ENCODE measurements around the gene EHD1. TPM values are rescaled to one million over a fixed set of nuclear protein-coding genes. Genes with fewer than 3 reads are reported as not detected.

Gene EHD1
- total and polyA plus RNA-seq, 2 of the 8 experiments (the other 6 are each of a cell fraction or from before 2014, with no cell fraction given): 31.5 to 42.9 TPM

- no peak overlapping the region for H3K9ac ChIP-seq (replicated peaks in 1 of 4; ENCODE audit: extremely low read depth in 1 of 4, low read depth in 3 of 4, low read length in 3 of 4)
- no peak overlapping the region for H2BK120ac ChIP-seq (replicated peaks; ENCODE audit: low read depth, low read length)
- H3K27ac ChIP-seq (ENCODE audit: low read depth, low read length): no peak overlapping the region
- no peak overlapping the region for H2BK12ac ChIP-seq (ENCODE audit: low read depth, low read length)
- no peak overlapping the region for H3K56ac ChIP-seq (replicated peaks; ENCODE audit: insufficient read length, low read depth, low read length)
- no peak overlapping the region for H4K8ac ChIP-seq (ENCODE audit: extremely low read depth, insufficient read depth, low read length)
- ChIA-PET POLR2A (ENCODE audit: partially characterized antibody) (interaction anchor here (1.0 kb wide), 1 partner anchor 17 kb away, joined by 5 read pairs; no protein-coding TSS in a partner anchor), CTCF (ENCODE audit: partially characterized antibody) (interaction anchor here (1.0 to 1.5 kb wide), 2 partner anchors 14 to 15 kb away, joined by 3 read pairs; no protein-coding TSS in a partner anchor)
- no peak overlapping the region for H3K23ac ChIP-seq (ENCODE audit: insufficient read length)
- H2BK5ac ChIP-seq (ENCODE audit: low read depth, low read length): no peak overlapping the region
- peaks cover 7 to 8% of the 10 kb centered on the region in 2 experiments for H4K20me1 ChIP-seq (replicated peaks in 1 of 2; ENCODE audit: control insufficient read depth in 1 of 2, insufficient read depth in 2 of 2, low read length in 2 of 2)
- H3K79me2 ChIP-seq (ENCODE audit: control insufficient read depth in 1 of 2, insufficient read depth in 2 of 2, low read length in 2 of 2): no peaks in the 10 kb centered on the region
- 97% methylated on average over 18 of the region's 21 CpGs; no CpG with 5 or more reads in 1 of the 2 experiments for WGBS, 2 experiments (ENCODE audit: extremely low coverage in 1 of 2, insufficient coverage in 1 of 2, insufficient read length in 1 of 2, insufficient replicate concordance in 2 of 2, low coverage in 1 of 2, low lambda C conversion rate in 2 of 2, missing lambda C conversion rate in 1 of 2)
- no peaks in the 10 kb centered on the region for H3K23me2 ChIP-seq (ENCODE audit: low read depth, low read length)
- no peaks in the 10 kb centered on the region for H3K27me3 ChIP-seq (replicated peaks in 1 of 4; ENCODE audit: control insufficient read depth in 3 of 4, extremely low read depth in 1 of 4, insufficient read depth in 3 of 4, low read length in 3 of 4)
- H4K91ac ChIP-seq (replicated peaks; ENCODE audit: insufficient read length, low read length): no peak overlapping the region
- no peak overlapping the region for H4K5ac ChIP-seq (ENCODE audit: insufficient read length, low read depth, low read length)
- DNase-seq (ENCODE audit: low read depth in 1 of 2, low spot score in 2 of 2): no peak
- no peak overlapping the region for H2AK5ac ChIP-seq (ENCODE audit: low read depth, low read length)
- H3K14ac ChIP-seq (ENCODE audit: insufficient read length): no peak overlapping the region
- H2AFZ ChIP-seq (ENCODE audit: low read length): no peak overlapping the region
- H3K36me3 ChIP-seq (ENCODE audit: control insufficient read depth in 2 of 4, insufficient read depth in 4 of 4, low read length in 3 of 4): peaks cover 5 to 35% (median 13%) of the 10 kb centered on the region in 4 experiments; a peak in 5 of 8 replicates
- FAIRE-seq: no peak
- no peak overlapping the region for H3K18ac ChIP-seq (ENCODE audit: extremely low read depth, low read length)
- no peak overlapping the region for H3K4me3 ChIP-seq (ENCODE audit: extremely low read depth in 1 of 4, insufficient read depth in 2 of 4, low read depth in 3 of 4, low read length in 4 of 4)
- no peaks in the 10 kb centered on the region for H3K4me1 ChIP-seq (replicated peaks in 1 of 4; ENCODE audit: control insufficient read depth in 3 of 4, insufficient read depth in 4 of 4, low read length in 3 of 4)
- no peak overlapping the region for H2BK20ac ChIP-seq (ENCODE audit: low read length)
- H3K4me2 ChIP-seq (ENCODE audit: insufficient read depth in 1 of 2, low read depth in 2 of 2, low read length in 2 of 2): no peak overlapping the region
- H3K79me1 ChIP-seq (ENCODE audit: low read depth, low read length): no peaks in the 10 kb centered on the region
- no peak overlapping the region for H2BK15ac ChIP-seq (ENCODE audit: low read length)
- no peaks in the 10 kb centered on the region for H3K9me3 ChIP-seq (ENCODE audit: insufficient read depth in 2 of 2, low read depth in 1 of 2, low read length in 1 of 2)
- H3K4ac ChIP-seq (replicated peaks; ENCODE audit: insufficient read length, low read depth, low read length): no peak overlapping the region
- TF ChIP-seq ZNF274 (IDR thresholded peaks at IDR 0.05; ENCODE audit: borderline replicate concordance, extremely low read depth, low read length): no peak
- no peak for TF ChIP-seq POLR2AphosphoS5 (IDR thresholded peaks at IDR 0.05; ENCODE audit: low read depth, low read length)
- no peak for TF ChIP-seq HDAC6 (IDR thresholded peaks at IDR 0.05; ENCODE audit: low read depth, low read length)
- TF ChIP-seq CHD2 (IDR thresholded peaks at IDR 0.05; ENCODE audit: low read length): no peak
- TF ChIP-seq POU5F1 (IDR thresholded peaks at IDR 0.05; ENCODE audit: low read depth, low read length): no peak
- TF ChIP-seq EZH2 (IDR thresholded peaks at IDR 0.05; ENCODE audit: low read depth, low read length, severe bottlenecking): no peak
- TF ChIP-seq EGR1 (IDR thresholded peaks at IDR 0.05; ENCODE audit: borderline replicate concordance, low read depth, low read length): no peak
- no peak for TF ChIP-seq SIX5 (IDR thresholded peaks at IDR 0.05; ENCODE audit: low read depth, low read length)
- no peak for TF ChIP-seq CREB1 (IDR thresholded peaks at IDR 0.05)
- TF ChIP-seq BRCA1 (IDR thresholded peaks at IDR 0.05; ENCODE audit: low read depth, low read length): no peak
- TF ChIP-seq SP1 (IDR thresholded peaks at IDR 0.05; ENCODE audit: low read depth, low read length): no peak
- TF ChIP-seq HDAC2 (IDR thresholded peaks at IDR 0.05; ENCODE audit: borderline replicate concordance in 1 of 2, low read depth in 2 of 2, low read length in 2 of 2): no peak
- TF ChIP-seq RNF2 (IDR thresholded peaks at IDR 0.05; ENCODE audit: borderline replicate concordance, low read depth, low read length, missing control alignments, poor library complexity, severe bottlenecking): no peak
- TF ChIP-seq SRF (IDR thresholded peaks at IDR 0.05; ENCODE audit: low read depth, low read length): no peak
Observed at GRCh38 chr11:64832467-64833197, 45.8 kb downstream of the EHD1 start.
